DMS53 treated with DMSO at 0.1 percent for 48 hours (cell line): Measurements from ENCODE around the gene RPN2.

ENCODE experiments used
- DNase-seq: peaks from one replicate; lab custom pipeline; 2025; ENCODE audit not compliant: unreplicated experiment; lab: John Stamatoyannopoulos, UW

Gene RPN2

DNA sequence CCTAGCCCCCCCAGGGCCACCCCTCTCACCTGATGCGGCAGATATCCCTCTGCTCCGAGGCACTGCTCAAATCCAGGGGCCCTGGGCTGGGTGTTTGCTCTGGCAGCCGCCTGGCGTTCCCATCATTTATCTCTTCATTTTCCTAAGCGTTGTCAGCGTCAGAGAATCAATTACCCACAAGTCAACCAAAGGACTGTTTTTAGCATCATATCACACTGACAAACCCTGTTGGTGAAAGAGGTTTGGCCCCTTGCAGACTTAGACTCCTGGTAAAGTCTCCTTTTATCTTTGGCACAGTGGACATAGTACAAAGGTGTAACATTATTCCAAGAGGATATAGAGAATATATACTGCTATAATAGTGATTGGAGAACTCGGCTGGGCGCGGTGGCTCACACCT, 82.6 kb downstream of the RPN2 start, which contains the start of gene GHRH:
GHRH (minus strand) TSS at position 101 of the 400 bp plus-strand sequence. CDS start 4,925 bp downstream, outside the sequence.
- DNase-seq, result no peak

DNA sequence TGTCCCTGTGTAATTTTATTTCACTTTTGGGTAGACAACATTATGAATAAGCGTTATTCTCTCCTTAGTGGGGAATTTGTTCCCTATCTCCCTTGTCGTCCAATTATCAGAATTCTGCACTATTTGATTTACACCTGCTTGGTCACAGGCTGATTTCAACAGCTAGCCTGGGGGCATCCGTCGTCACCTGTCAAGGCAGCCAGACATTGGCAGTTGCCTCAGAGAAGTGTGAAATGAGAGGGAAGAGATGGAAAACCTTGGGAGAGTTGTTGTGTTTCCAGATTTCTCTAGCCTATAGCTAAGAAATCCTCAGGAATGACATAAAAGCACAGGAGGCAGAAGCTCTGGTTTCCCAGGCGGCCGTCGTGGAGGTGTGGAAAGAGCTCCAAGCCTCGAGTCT, 83.4 kb downstream of the RPN2 start:
- no peak for DNase-seq

DNA sequence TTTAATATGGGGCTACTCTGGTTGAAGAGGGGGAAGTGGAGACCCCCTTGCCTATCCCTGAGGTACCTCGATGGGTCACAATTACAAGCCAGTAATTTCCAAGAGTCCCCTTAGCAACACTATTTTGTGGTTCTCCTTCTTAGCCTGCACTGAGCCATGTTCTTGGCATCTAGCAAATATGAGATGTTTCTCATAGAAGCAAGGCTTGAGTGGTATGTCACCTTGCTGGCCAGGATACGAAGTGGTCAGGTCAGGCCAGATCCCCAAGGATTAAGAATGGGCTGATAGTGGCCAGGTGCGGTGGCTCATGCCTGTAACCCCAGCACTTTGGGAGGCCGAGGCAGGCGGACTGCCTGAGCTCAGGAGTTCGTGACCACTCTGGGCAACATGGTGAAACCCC, 84.6 kb downstream of the RPN2 start:
- no peak for DNase-seq

DNA sequence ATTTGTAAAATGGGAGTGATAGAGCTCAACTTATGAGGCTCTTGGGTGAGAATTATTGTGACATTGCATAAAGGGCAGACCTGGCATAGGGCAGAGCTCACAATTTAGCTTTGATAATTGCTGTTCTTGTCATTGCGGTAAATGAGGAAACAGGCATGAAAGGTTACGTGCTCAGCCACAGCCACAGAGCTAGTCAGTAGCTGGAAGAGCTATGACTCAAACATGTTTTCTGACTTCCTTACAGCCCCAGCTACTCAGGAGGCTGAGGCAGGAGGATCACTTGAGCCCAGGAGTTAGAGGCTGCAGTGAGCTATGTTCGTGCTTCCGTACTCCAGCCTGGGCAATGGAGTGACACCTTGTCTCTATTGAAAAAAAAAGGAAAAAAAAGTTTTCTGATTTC, 86.0 kb downstream of the RPN2 start:
- no peak for DNase-seq

DNA sequence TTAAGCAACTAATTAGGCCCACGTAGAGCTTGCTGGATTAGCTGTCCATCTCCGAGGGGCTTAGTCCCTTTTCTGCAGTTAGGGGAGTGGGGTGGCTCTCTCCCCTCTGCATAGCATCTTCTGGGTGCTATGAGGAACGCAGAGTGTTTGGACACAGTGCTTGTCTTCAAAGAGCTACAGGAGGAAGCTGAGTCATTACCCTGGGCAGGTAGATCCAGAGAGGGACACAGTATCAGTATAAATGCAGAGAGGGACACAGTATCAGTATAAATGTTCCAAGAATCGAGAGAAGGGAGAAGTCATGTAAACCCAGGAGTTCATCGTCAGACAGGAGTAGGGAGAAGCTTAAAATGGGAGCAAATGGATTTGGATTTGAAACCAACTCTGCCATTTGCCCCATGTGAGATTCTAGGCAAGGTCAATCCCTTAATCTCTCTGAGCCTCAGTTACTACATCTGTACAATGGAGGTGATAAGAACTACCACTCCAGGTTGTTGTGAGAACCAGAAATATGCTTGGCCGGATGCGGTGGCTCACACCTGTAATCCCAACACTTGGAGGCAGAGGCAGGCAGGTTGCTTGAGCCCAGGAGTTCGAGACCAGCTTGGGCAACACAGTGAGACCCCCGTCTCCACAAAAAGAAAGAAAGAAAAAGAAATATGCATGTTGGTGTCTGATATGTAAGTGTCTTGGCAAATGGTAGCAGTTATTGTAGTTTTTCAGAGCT, 88.0 kb downstream of the RPN2 start:
- no peak for DNase-seq

DNA sequence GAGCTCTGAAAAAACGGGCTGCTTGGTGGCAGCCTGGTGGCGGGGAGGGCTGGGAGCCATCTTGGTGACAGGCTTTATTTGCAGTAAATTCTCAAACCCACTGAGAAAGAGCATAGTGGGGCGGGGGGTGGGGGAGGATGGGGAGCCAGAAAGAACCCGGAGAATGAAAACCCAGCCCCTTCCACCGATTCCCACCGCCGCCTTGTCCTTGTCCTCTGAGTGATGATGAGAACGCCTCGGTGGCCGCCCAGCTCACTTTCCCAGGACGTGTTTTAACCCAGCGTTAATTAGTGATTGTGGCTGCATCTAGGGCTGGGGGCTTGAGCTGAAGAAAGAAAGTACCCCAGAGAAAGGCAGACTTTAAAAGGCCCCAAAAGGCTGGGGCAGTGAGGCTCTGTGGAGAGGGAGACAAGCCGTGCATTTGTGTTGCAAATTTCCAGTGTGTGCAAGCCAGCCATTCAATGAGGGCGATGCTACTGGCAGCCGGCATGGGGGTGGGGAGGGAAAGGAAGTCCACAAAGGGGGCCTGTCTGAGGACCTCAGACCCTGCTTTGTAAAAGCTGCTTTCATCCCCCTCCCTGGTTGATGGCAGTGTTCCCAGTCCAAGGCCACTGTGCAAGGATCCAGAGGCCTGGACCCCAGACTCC, 88.7 kb downstream of the RPN2 start:
- no peak for DNase-seq

DNA sequence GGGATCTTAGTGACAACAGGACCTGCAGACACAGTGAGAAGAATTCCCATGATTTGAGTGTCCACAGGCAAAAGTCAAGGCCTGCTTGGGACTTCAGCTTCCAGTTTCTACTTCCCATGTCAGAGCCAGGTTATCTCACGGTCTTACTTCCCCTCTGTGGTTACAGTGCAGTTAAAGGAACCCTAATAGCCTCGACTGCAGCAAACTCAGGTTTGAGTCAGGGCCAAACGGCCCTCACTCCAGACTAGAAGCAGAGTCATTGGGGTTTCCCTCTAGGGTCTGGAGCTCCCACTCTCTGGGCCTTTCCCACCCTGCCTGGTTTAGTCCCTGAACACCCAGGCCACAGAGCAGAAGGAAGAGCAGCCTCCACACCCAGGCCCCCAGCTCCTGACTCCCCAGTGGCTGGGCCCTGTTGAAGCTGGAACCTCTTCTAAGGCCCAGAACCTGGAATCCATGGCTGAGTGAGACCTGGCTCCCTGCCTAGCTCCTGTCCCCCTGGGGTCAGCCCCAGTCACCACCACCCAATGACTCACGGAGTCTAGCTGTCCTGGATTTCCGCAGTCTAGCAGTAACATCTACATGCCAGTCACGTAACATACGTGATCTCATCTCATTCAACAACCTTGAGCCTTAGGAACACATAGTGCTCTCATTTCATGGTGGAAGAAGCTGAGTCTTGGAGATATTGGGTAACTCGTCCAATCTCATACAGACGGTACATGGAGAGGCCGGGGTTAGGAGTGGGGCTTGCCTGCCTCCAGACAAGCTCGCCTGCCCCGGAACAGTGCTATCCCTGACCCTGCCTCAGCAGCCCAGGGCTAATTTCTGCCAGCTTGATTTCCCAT, 91.7 kb downstream of the RPN2 start:
- no peak for DNase-seq

DNA sequence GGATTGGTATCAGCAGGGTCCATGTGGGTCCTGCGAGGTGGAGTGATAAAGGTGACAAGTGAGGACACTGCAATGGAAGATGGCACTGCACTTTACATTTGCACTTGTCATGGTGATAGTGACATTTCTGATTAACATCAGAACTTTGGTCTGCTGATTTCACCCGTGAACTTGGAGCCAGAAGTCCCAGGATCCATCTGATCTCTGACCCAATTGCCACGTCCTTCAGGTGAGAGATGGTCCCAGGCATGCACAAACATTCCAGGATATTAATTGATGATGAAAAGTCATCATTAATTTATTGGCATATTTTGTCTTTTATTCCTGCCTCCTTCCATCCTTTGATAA, 92.3 kb downstream of the RPN2 start:
- DNase-seq, result no peak

DNA sequence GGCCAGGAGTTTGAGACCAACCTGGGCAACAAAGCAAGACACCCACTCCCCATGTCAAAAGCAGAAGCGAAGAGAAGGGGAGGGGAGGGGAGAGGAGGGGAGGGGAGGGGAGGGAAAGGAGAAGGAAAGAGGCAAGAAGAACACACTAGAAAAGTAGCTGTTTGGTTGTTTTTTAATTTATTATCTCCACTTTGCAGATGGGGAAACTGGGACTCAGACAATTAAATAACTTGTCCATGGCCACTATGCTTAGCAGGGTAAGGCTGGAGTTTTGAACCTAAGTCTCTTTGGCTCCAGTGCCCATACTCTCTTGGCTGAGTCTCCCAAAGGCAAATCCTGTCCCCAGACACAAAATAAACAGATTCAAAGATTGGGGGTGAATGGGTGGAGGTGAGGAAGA, 94.9 kb downstream of the RPN2 start:
- DNase-seq, result no peak

DNA sequence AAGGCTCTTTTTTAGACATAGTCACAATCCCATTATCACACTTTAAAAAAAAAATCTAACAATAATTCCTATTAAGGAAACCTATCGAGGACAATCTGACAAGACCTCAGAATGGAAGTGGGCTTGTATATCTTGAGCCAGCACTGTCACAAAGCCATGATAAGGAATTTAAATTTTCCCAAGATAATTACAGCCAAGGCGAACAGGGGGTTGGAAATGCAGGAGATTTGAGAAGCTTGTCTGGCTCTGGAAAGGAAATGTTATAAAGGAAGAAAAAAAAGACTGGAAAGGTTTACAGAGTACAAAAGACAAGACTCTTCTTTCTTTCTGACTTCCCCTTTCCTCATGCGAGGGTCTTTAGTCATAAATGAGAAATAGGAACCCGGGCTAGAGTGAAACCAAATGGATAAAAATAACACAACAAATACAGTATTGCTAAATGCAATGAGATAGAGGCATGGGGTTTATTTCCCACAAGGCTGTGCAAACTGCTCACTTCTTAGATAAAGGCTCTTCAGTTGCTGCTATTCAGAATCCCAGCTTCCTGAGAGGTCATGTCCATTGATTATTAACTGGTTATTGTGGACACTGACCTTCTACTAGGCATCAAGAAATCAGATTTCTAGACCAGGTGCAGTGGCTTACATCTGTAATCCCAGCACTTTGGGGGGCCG, 95.9 kb downstream of the RPN2 start:
- DNase-seq, result no peak

DNA sequence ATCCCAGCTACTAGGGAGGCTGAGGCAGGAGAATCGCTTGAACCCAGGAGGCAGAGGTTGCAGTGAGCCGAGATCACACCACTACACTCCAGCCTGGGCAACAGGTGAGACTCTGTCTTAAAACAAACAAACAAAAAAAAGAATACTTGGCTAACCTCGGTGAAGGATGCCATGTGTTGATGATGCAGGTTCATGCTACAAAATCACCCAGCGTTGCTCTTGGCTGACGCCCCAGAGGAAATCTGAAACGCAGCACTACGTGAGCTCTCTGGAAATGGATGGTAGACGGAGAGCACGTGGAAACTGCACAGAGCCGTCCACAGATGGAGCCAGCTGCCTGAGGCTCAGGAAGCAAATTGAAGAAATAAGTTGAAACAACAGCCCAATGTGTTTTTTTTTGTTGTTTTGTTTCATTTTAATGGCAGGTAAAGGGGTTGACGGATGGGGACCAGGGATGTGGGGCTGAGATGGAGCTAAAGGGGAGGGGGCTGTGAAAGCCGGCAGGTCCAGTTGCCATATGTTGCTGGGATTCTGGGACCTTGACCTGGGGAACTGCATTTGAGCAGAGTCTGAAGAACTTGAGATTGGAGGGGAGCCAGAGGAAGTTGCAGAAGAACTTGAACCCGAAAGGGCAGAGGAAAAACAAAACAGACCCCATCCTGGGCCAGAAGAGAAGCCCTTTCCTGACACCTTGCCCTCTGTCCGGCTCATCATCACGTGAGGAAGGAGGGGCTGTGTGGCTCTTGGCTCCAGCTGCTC, 97.5 kb downstream of the RPN2 start:
- peak; percentile 39 for DNase-seq

DNA sequence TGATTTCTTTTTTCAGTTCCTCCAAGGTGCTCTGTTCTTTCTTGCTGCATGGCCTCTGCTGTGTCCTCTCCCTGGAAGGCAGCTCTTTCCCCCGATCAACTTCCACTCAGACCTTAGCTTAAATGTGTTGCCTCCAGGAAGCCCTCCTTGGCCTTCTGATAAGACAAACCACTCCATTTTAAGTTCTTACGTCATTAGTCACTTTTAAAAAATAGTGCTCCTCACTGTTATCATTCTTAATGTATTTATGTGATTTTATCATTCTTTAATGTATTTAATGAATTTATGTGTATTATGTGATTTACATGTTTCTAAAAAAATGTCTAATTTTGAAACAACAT, 98.1 kb downstream of the RPN2 start:
- DNase-seq, result no peak

DNA sequence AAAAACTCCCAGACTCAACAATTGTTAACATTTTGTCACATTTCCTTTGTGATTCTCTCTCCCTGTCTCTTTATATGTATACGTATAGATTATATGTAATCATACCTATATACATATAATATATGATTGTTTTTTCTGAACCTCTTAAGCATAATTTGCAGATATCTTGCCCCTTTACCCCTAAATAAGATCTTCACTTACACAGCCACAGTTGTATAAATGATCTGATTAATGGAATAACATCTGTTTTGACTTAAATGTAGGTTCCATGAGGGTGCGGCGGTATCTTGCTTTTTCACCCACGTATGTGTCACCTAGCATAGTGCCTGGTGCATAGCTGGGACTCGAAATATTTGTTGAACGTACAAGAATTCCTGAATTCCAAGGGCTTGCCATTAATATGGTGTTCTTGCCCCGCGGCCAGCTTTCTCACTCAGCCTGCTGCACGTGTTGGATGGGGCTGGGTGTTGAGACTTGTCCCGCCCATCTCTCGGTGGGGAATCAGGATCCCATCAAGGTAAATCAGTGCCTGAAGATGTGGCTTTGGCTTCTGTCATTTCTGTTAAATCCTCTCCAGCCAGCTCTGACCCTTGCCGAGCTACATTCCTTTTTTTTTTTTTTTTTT, 99.9 kb downstream of the RPN2 start:
- no peak for DNase-seq

DNA sequence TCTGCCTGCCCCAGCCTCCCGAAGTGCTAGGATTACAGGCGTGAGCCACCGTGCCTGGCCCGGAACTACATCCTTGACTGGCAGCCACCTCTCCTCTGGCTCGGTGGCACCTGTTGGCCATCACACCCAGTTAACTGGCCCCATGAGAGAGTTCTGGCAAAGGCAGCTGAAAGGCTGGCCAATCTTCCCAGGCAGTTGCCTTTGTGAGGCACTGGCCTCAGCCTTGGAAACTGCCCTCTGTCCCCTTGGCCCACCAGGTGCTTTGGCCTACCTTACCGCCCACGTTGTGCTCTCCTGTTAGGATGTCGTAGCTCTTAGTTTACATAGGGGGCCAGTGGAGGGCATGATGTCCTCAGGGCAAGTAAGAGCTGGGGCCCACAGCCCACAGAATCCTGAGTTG, 100.7 kb downstream of the RPN2 start:
- DNase-seq, result no peak

DNA sequence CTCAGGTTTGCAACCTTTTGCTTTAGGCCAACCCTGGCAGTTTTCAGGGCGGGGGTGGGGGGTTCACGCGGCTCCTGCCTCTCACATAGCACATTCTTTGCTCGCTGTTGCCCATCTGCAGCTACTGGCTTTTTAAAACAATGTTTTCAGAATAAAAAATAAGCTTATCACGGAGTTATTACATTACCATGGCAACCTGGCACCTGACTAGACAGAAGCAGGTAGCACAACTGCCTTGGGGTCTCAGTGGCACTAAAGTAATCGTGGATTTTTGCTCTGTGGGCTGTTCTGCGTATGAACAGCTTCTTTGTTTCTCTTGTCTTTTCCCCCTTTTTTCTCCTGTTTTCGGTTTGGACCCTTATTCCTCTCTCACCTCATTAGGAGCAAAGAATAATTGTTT, 101.3 kb downstream of the RPN2 start:
- no peak for DNase-seq

DNA sequence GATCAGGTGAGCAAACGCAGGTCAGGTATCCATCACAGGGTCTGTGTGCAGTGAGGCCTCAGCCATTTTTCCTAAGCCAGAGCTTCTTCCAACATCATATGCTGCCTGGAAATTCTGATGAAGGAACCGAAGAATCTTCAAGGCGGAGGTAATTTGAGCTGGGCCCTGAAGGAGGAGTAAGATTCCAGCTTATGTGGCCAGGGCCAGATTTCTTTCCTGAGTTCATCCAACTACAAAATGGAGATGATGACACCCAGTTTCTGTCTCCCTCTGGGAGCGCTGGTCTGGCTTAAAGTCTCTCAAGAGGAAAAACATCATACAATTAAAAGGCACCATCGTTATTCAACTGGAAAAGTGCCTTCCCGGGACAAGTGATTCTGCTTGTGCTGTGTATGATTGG, 103.4 kb downstream of the RPN2 start:
- no peak for DNase-seq

DNA sequence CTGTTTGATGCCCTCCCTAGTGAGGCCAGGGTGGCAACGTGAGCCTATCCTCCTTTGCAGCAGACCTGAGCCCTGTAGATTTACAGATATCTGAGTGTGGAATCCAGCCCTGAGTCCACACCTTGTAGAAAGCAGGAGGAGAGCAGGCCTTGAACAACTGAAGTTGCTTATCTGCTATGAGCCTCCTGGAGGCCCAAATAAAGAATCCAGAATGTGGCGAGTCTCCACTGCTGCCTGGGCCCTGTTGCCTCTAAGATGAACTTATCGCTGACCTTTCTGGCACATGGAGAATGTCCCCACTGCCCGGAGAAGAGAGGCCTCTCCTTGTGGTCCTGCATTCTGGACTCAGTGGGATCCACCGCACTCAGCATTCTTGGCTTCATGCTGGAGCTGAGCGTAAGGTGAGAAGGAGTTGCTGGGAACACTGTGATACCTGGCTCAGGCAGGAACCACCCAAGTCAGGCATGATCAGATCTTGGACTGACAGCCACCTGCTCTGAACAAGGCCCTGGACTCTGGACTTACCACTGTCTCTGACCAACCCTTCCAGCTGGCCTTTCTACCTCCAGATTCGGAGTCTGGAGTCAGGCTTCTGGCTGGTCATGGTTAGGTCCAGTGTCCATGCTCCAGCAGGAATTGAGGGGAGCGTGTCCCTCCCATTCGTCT, 104.5 kb downstream of the RPN2 start:
- no peak for DNase-seq

DNA sequence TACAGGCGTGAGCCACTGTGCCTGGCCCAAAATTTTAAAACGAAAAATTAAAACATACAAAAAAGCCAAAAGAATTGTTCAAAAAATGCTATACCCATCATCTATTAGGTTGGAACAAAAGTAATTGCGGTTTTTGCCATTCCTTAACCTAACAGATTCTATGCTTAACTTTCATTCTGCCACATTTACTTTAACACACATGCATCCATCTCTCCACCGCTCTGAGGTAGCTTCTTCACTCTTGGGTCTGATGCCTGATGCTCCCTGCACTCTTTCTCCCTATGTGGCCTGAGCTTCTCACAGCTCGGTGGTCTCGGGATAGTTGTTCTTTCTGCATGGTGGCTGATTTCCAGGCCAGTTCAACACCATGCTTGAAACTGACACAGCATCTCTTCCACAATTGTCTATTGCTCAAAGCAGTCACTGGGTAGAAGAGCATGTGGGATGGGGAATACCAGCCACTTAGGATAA, 105.6 kb downstream of the RPN2 start:
- DNase-seq, result no peak

DNA sequence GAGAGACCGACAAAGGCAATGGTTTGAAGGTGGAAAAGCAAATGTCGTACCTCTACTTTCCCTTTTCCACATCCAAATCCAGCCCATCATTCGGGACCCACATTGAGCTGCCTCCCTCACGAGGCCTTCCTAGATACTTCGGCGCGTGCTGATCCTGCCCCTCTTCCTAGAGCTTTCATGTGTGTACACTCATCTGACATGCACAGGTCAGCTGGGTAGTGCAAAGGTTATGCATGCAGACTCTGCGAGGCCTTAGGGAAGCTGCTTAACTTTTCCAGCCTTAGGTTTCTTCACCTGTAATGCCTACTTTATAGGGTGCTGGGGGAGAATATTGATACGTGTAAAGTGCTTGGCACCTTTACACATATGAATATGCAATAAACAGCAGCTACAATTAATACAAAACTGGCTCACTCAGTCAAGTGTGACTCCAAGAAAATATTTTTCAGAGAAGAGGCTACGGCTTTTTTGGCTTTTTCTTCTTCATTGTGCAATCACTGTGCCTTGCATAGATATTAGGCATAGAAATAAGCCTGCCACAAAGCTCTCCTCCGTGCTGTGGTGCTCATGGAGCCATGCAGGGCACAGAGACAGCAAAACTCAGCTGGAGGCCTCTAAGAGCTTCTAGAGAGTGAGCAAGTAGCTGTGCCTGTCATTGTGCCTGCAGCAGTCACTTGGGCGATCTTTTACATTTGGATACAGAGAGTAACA, 106.7 kb downstream of the RPN2 start:
- DNase-seq, result no peak
